KMS-11 (cell line): ENCODE measurements around the gene PEX10.

ENCODE experiments used
- H2AFZ ChIP-seq: fragments of 200-600 bp; sonication (generic); 2 replicates; pipeline ENCODE4 v1.6.1; 2016; ENCODE audit warnings: antibody characterized with exemption, mixed run types, low read depth
- H3K27ac ChIP-seq: fragments of 200-600 bp; sonication (generic); 2 replicates; pipeline ENCODE4 v1.6.1; 2016; ENCODE audit warnings: mild to moderate bottlenecking, mixed run types
- H3K27me3 ChIP-seq: fragments of 200-600 bp; sonication (generic); 2 replicates; pipeline ENCODE4 v1.6.1; 2017; ENCODE audit warnings: mild to moderate bottlenecking, low read depth, mixed run types, moderate library complexity; ENCODE audit not compliant: insufficient read depth
- H3K36me3 ChIP-seq: fragments of 200-600 bp; sonication (generic); 2 replicates; pipeline ENCODE4 v1.6.1; 2017; ENCODE audit warnings: mild to moderate bottlenecking, mixed run types; ENCODE audit not compliant: insufficient read depth
- H3K4me1 ChIP-seq: fragments of 200-600 bp; sonication (generic); 2 replicates; pipeline ENCODE4 v1.6.1; 2016; ENCODE audit warnings: mild to moderate bottlenecking, low read depth, mixed run types; ENCODE audit not compliant: poor library complexity, severe bottlenecking
- H3K4me2 ChIP-seq: fragments of 200-600 bp; sonication (generic); 2 replicates; pipeline ENCODE4 v1.7.0; 2016; ENCODE audit warnings: mild to moderate bottlenecking, mixed run types
- H3K4me3 ChIP-seq: fragments of 200-600 bp; sonication (generic); IDR thresholded peaks from 2 replicates; pipeline ENCODE4 v1.6.1; 2017; ENCODE audit warnings: low read depth, low read length, mixed read lengths; ENCODE audit not compliant: insufficient read depth
- H3K79me2 ChIP-seq: fragments of 200-600 bp; sonication (generic); 2 replicates; pipeline ENCODE4 v1.6.1; 2016; ENCODE audit warnings: low read depth, mixed run types; ENCODE audit not compliant: insufficient read depth
- H3K9ac ChIP-seq: fragments of 200-600 bp; sonication (generic); 2 replicates; pipeline ENCODE4 v1.6.1; 2016; ENCODE audit warnings: mild to moderate bottlenecking, mixed run types
- H4K20me1 ChIP-seq: fragments of 200-600 bp; sonication (generic); 2 replicates; pipeline ENCODE4 v1.6.1; 2016; ENCODE audit warnings: mild to moderate bottlenecking, mixed run types; ENCODE audit not compliant: insufficient read depth
- CTCF ChIP-seq: fragments of 200-600 bp; sonication (generic); conservative IDR thresholded peaks from 2 replicates; pipeline ENCODE4 v1.6.1; 2017; ENCODE audit warnings: low read depth, mild to moderate bottlenecking, antibody characterized with exemption, low read length, moderate library complexity, mixed read lengths

Gene PEX10

GRCh38 chr1:2445823-2446215, 33.5 kb upstream of the PEX10 start:
- Histone ChIP-seq H2AFZ (no peak overlapping the region), H3K27ac (no peak overlapping the region), H3K27me3 (peaks cover 86% of the 10 kb centered on the region), H3K79me2 (no peaks in the 10 kb centered on the region), H4K20me1 (no peaks in the 10 kb centered on the region), H3K4me2 (no peak overlapping the region), H3K36me3 (no peaks in the 10 kb centered on the region), H3K9ac (no peak overlapping the region), H3K4me1 (no peaks in the 10 kb centered on the region), H3K4me3 (no peak overlapping the region)
- TF ChIP-seq CTCF, result no peak

GRCh38 chr1:2445162-2445822, 32.9 kb upstream of the PEX10 start:
- Histone ChIP-seq H3K4me2 (no peak overlapping the region), H3K27ac (no peak overlapping the region), H3K27me3 (peaks cover 87% of the 10 kb centered on the region), H3K4me1 (no peaks in the 10 kb centered on the region), H3K9ac (no peak overlapping the region), H3K36me3 (no peaks in the 10 kb centered on the region), H3K79me2 (no peaks in the 10 kb centered on the region), H2AFZ (no peak overlapping the region), H4K20me1 (no peaks in the 10 kb centered on the region), H3K4me3 (no peak overlapping the region)
- TF ChIP-seq CTCF, result no peak

GRCh38 chr1:2444138-2444591, 31.8 kb upstream of the PEX10 start:
- no peak overlapping the region for H3K27ac ChIP-seq
- H3K27me3 ChIP-seq, result peaks cover 88% of the 10 kb centered on the region
- H4K20me1 ChIP-seq, result no peaks in the 10 kb centered on the region
- H3K4me1 ChIP-seq, result peaks cover 9% of the 10 kb centered on the region
- no peak for TF ChIP-seq CTCF
- no peak overlapping the region for H3K9ac ChIP-seq
- H3K4me2 ChIP-seq, result no peak overlapping the region
- no peaks in the 10 kb centered on the region for H3K36me3 ChIP-seq
- no peak overlapping the region for H3K4me3 ChIP-seq
- H3K79me2 ChIP-seq, result no peaks in the 10 kb centered on the region
- H2AFZ ChIP-seq, result no peak overlapping the region

GRCh38 chr1:2443277-2444137, 31.1 kb upstream of the PEX10 start:
- Histone ChIP-seq H3K4me2 (no peak overlapping the region), H3K36me3 (no peaks in the 10 kb centered on the region), H4K20me1 (no peaks in the 10 kb centered on the region), H3K4me3 (no peak overlapping the region), H2AFZ (no peak overlapping the region), H3K27me3 (peaks cover 87% of the 10 kb centered on the region), H3K79me2 (no peaks in the 10 kb centered on the region), H3K9ac (no peak overlapping the region), H3K27ac (no peak overlapping the region), H3K4me1 (peaks cover 15% of the 10 kb centered on the region)
- no peak for TF ChIP-seq CTCF
